ENCODE measurements around the gene SH3BGRL.

DNA sequence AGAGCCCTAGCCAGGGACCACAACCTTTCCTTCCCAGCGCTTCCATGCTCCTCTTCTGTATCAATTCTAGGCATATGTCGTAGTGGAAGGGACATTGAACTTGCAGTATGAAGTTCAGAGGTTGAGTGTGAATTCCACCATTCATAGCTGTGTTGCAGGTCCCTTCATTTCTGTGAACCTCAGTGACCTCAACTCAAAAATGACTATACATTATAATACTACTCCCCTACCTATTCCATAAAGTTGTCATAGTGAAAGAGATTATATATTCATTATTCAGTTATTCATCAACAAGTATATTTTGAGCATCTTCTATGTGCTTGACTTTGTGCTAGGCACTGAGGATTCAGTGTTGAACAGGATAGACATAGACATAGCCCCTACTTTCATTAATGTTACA lies 28.0 kb downstream of the SH3BGRL start:
- TF ChIP-seq, protein P1, sequence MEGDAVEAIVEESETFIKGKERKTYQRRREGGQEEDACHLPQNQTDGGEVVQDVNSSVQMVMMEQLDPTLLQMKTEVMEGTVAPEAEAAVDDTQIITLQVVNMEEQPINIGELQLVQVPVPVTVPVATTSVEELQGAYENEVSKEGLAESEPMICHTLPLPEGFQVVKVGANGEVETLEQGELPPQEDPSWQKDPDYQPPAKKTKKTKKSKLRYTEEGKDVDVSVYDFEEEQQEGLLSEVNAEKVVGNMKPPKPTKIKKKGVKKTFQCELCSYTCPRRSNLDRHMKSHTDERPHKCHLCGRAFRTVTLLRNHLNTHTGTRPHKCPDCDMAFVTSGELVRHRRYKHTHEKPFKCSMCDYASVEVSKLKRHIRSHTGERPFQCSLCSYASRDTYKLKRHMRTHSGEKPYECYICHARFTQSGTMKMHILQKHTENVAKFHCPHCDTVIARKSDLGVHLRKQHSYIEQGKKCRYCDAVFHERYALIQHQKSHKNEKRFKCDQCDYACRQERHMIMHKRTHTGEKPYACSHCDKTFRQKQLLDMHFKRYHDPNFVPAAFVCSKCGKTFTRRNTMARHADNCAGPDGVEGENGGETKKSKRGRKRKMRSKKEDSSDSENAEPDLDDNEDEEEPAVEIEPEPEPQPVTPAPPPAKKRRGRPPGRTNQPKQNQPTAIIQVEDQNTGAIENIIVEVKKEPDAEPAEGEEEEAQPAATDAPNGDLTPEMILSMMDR (IDR thresholded peaks at IDR 0.05), result no peak
- no peak for TF ChIP-seq POLR2A (IDR thresholded peaks at IDR 0.05)

Measured in testis (tissue), 2 donors.